ENCODE results near the gene STOX1.
A peak's percentile ranks its signal among the peaks of the same experiment; 100 is the strongest.

STOX1 gene

DNA sequence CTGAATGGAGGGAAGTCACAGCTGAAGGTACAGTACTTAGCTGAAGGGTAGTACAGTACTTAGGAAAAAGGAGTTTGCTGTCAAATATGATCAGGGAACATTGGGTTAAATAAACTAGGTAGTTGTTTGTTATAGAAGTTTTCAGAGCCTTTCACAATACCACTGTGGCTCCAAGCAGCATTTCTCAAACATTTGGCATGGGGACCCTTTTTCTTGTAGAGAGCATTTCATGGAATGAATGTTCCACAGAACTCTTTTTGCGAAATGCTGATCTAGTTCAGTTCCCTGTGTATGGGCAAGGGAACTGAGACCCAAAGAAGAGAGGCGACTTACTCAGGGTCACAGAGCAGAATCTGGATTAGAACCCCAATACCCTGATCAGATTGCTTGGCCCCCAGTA lies 42.3 kb downstream of the STOX1 start:
- ChIA-PET CTCF (interaction anchor here (1.0 kb wide), 1 partner anchor 12 kb away, joined by 4 read pairs; no protein-coding TSS in a partner anchor), POLR2A (no interaction called here)
- H3K4me3 ChIP-seq (ENCODE audit: low read depth, low read length): no peak overlapping the region
- DNase-seq (ENCODE audit: low read depth, low spot score): no peak
- TF ChIP-seq, protein P1, sequence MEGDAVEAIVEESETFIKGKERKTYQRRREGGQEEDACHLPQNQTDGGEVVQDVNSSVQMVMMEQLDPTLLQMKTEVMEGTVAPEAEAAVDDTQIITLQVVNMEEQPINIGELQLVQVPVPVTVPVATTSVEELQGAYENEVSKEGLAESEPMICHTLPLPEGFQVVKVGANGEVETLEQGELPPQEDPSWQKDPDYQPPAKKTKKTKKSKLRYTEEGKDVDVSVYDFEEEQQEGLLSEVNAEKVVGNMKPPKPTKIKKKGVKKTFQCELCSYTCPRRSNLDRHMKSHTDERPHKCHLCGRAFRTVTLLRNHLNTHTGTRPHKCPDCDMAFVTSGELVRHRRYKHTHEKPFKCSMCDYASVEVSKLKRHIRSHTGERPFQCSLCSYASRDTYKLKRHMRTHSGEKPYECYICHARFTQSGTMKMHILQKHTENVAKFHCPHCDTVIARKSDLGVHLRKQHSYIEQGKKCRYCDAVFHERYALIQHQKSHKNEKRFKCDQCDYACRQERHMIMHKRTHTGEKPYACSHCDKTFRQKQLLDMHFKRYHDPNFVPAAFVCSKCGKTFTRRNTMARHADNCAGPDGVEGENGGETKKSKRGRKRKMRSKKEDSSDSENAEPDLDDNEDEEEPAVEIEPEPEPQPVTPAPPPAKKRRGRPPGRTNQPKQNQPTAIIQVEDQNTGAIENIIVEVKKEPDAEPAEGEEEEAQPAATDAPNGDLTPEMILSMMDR (IDR thresholded peaks at IDR 0.05; ENCODE audit: insufficient read depth, low read length, missing control alignments): no peak

DNA sequence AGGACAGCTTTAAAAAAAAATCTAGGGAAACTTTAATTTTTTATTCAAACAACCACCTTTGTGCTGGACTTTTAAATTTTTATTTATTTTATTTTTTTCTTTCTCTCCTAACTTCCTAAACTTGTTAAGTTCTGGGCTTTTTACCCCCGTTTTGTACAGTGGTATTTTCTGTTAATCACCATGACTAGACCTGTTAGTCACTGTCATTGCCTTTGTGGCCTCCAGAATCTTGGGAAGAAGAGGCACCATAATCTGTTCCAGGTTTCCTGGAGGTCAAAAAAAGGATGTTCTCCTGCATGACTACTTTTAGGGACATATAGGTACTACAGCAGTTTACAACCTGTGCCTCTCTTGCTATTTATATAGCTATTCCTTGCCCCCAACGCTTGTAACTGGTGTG lies 42.7 kb downstream of the STOX1 start:
- CTCF ChIA-PET: interaction anchor here (1.0 to 2.2 kb wide), 2 partner anchors 11 to 27 kb away, joined by 4 to 6 read pairs; no protein-coding TSS in a partner anchor
- no peak for DNase-seq (ENCODE audit: low read depth, low spot score)
- TF ChIP-seq, protein P1 (IDR thresholded peaks at IDR 0.05; ENCODE audit: insufficient read depth, low read length, missing control alignments): no peak

DNA sequence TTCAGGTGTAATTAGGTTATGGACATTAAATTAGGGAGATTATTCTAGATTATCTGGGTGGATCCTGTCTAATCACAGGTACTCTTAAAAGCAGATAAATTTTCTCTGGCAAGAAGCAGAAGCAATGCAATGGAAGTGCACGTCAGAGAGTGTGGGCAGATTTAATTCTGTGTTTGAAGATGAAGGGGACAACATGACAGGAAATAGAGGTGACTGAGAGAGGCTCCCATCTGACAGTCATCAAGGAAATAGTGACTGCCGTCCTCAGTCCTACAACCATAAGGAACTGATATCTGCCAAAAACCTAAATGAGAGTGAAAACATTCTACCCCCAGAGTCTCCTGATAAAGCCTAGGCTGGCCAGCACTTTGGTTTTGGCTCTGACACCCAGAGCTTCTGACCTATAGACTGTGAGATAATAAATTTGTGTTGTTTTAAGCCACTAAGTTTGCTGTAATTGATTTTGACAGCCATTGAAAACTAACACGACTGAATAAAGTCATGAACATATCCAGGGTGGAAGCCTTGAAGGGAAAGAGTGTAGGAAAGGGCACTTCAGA lies 43.3 kb downstream of the STOX1 start:
- TF ChIP-seq, protein P1 (IDR thresholded peaks at IDR 0.05; ENCODE audit: insufficient read depth, low read length, missing control alignments): no peak
- DNase-seq (ENCODE audit: low read depth, low spot score): no peak
- H3K4me3 ChIP-seq (ENCODE audit: low read depth, low read length): no peak overlapping the region
- POLR2A ChIA-PET: interaction anchor here (0.5 kb wide), 1 partner anchor 18 kb away, joined by 5 read pairs; no protein-coding TSS in a partner anchor
- CTCF ChIA-PET: interaction anchor here (1.0 to 2.2 kb wide), 2 partner anchors 11 to 27 kb away, joined by 4 to 6 read pairs; no protein-coding TSS in a partner anchor

More for the DNA sequence above, 42.7 kb downstream of the STOX1 start:
- H3K4me3 ChIP-seq (ENCODE audit: low read depth, low read length): no peak overlapping the region
- POLR2A ChIA-PET: no interaction called here

DNA sequence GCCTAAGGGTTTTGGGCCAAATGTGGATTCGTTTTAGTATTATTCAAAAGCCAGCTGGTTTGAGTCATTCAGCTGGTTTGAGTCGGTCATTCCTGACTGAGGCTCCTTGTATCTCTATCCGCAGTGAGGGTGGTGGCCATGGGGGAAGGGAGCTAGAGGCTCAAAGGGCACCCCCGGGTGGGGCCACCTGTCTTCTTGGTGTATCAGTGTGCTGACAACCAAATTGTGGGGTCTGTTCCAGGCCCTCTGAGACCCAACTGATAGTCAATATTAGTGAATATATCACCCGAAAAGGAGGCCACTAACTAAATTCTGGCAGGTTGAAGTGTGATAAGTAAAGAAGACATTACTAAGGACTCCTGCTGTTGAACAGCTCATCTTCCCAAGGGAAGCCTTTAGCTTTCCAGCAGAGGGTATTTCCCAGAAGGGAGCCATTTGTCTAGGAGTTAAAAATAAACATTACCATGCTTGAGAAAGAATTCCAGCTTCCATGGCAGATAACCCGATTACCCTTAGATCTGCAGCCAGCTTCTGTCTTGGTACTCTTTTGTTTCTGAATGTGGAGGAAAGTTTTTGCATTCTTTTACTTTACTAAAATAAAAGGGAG lies 43.9 kb downstream of the STOX1 start:
- TF ChIP-seq, protein P1 (IDR thresholded peaks at IDR 0.05; ENCODE audit: insufficient read depth, low read length, missing control alignments): no peak
- peak; percentile 24 for DNase-seq (ENCODE audit: low read depth, low spot score)
- ChIA-PET POLR2A (interaction anchor here (0.5 kb wide), 1 partner anchor 18 kb away, joined by 5 read pairs; no protein-coding TSS in a partner anchor), CTCF (interaction anchor here (2.2 kb wide), 1 partner anchor 26 kb away, joined by 6 read pairs; no protein-coding TSS in a partner anchor)
- H3K4me3 ChIP-seq (ENCODE audit: low read depth, low read length): no peak overlapping the region

DNA sequence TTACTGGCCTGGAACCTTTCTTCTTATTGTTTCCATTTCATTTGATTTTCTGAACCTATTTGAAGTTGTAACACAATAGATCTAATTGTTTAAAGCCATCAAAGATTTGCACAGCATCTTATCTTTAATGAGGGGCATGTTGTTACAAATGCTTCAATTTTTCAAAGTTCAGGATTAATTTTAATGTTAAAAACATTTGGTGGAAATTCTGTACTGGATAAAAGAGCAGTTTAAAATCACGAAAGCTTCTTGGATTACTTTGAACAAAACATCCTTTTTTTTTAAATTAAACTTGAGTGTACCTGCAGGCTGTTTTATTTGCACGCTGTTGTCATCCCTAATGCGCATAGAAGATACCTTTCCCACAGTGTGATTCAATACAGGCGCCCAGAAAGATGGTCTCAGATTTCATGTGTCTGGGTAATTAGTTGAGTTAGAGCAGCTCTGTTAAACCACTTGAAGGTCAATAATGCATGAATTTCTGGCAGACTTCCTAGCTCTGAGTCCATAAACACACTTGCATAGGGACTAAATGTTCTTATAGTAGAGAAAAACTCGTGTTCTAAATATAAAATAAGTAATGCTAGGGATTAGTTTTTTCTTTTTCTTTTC lies 44.5 kb downstream of the STOX1 start:
- ChIA-PET CTCF (interaction anchor here (2.2 kb wide), 1 partner anchor 26 kb away, joined by 6 read pairs; no protein-coding TSS in a partner anchor), POLR2A (no interaction called here)
- no peak overlapping the region for H3K4me3 ChIP-seq (ENCODE audit: low read depth, low read length)
- peak; percentile 80 for DNase-seq (ENCODE audit: low read depth, low spot score)
- TF ChIP-seq, protein P1 (IDR thresholded peaks at IDR 0.05; ENCODE audit: insufficient read depth, low read length, missing control alignments): no peak

Data from AG04449 (cell line).